ENCODE results near the gene NYAP1. TPM values are rescaled to one million over a fixed set of nuclear protein-coding genes. Genes with fewer than 3 reads are reported as not detected.

The NYAP1 gene
- total RNA-seq, 1 donor = under 0.01 TPM

DNA sequence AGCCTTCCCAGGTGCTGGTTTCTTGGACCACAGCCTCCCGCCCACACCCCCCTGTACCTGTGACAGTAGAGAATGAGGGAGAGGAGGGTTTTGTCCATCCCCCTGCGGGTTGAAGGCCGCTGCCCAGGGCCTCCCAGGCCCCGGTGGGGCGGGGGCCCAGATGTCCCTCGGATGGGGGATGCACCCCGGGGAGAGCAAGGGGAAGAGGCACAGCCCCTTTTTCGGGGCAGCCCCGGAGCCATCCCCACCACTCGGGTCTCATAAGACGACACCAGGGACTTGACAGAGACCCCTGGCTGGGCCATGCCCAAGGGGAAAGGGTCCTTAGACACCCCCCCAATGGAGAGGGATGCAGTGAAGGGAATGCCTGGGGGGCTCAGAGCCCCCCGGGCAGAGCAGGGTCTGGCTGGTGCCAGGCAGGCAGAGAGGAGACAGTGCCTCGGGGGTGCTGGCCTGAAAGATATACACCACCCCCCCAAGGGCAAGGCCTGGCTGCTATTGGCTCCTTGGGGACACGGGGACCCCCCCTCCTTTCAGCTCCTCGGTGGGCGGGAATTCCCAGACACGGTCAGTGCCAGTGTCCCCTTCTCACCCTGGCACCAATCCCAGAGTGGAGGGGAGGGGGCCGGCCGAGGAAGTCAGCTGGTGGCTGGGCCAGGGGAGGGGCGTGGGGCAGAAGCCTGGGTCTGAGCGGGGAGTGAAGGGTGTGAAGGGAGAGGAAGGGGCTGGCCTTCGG, 15.9 kb upstream of the NYAP1 start:
- Histone ChIP-seq H3K79me2 (ENCODE audit: insufficient read depth, low read length) (peaks cover 14% of the 10 kb centered on the region), H4K20me1 (ENCODE audit: insufficient read depth, low read length) (peaks cover 8% of the 10 kb centered on the region), H3K9me3 (ENCODE audit: low read depth, low read length) (no peaks in the 10 kb centered on the region), H3K4me1 (ENCODE audit: insufficient read depth, low read length) (peaks cover 2% of the 10 kb centered on the region), H3K36me3 (ENCODE audit: insufficient read depth, low read length) (peaks cover 5% of the 10 kb centered on the region), H3K27ac (ENCODE audit: low read depth, low read length) (no peak overlapping the region), H2AFZ (ENCODE audit: low read length) (no peak overlapping the region), H3K4me2 (ENCODE audit: insufficient read depth, low read length) (no peak overlapping the region), H3K27me3 (ENCODE audit: insufficient read depth, low read length) (no peaks in the 10 kb centered on the region), H3K4me3 (ENCODE audit: insufficient read depth, low read length) (no peak overlapping the region)
- peak; percentile 49 for DNase-seq (ENCODE audit: insufficient read length, low spot score, missing footprints)
- no peak for TF ChIP-seq CTCF (IDR thresholded peaks at IDR 0.05; ENCODE audit: extremely low read depth, low read depth, low read length)

DNA sequence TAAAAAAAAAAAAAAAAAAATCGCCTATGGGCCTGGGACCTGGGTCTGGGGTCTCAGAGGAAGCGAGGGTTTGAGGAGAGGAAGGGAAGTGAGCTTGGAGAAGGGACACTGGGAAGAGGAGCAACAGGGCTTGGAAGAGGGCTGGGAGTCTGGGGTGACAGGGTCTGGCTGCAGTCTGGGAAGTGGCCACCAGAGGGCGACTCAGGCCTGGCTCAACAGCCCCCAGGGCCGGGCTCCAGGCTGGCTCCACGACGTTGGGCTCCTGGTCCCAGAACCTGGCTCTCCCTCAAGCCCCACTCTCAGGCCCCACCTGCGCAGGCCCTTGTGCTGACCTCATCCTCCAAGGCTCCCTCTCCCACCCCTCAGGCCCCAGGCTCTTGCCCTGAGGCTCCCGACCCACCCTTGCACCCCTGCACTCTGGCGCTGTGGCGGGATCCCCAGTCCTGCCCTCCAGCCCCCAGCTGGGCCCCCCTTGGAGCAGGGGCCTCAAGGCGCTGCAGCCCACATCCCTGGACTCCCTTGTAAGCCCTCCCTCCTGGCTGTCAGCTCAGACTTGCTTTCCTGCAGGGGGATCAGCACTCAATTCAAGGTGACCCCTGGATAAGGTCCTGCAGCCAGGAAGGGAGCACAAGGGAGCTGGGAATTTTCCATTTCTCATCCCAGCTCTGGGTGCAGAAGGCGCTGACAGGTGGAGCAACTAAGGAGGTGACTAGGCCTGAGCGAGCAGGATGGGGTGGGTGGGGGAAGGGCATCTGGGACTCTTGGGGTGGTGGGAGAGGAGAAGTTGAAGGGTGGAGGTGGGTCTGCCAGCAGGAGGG, 14.3 kb upstream of the NYAP1 start:
- no peak overlapping the region for H3K4me3 ChIP-seq (ENCODE audit: insufficient read depth, low read length)
- H2AFZ ChIP-seq (ENCODE audit: low read length) = no peak overlapping the region
- peaks cover 12% of the 10 kb centered on the region for H3K36me3 ChIP-seq (ENCODE audit: insufficient read depth, low read length)
- DNase-seq (ENCODE audit: insufficient read length, low spot score, missing footprints) = peak; percentile 99
- H3K79me2 ChIP-seq (ENCODE audit: insufficient read depth, low read length) = peaks cover 22% of the 10 kb centered on the region
- H3K27me3 ChIP-seq (ENCODE audit: insufficient read depth, low read length) = no peaks in the 10 kb centered on the region
- peak; percentile 86 for TF ChIP-seq CTCF (IDR thresholded peaks at IDR 0.05; ENCODE audit: extremely low read depth, low read depth, low read length)
- peaks cover 7% of the 10 kb centered on the region for H3K4me1 ChIP-seq (ENCODE audit: insufficient read depth, low read length)
- peaks cover 14% of the 10 kb centered on the region for H4K20me1 ChIP-seq (ENCODE audit: insufficient read depth, low read length)
- H3K27ac ChIP-seq (ENCODE audit: low read depth, low read length) = no peak overlapping the region
- no peak overlapping the region for H3K4me2 ChIP-seq (ENCODE audit: insufficient read depth, low read length)
- no peaks in the 10 kb centered on the region for H3K9me3 ChIP-seq (ENCODE audit: low read depth, low read length)

GRCh38 chr7:100471021-100471420, 12.7 kb upstream of the NYAP1 start:
- Histone ChIP-seq H3K36me3 (ENCODE audit: insufficient read depth, low read length) (peaks cover 12% of the 10 kb centered on the region), H3K27me3 (ENCODE audit: insufficient read depth, low read length) (no peaks in the 10 kb centered on the region), H3K4me2 (ENCODE audit: insufficient read depth, low read length) (no peak overlapping the region), H2AFZ (ENCODE audit: low read length) (no peak overlapping the region), H4K20me1 (ENCODE audit: insufficient read depth, low read length) (peaks cover 25% of the 10 kb centered on the region), H3K79me2 (ENCODE audit: insufficient read depth, low read length) (peaks cover 38% of the 10 kb centered on the region), H3K4me1 (ENCODE audit: insufficient read depth, low read length) (peaks cover 12% of the 10 kb centered on the region), H3K27ac (ENCODE audit: low read depth, low read length) (no peak overlapping the region), H3K9me3 (ENCODE audit: low read depth, low read length) (no peaks in the 10 kb centered on the region), H3K4me3 (ENCODE audit: insufficient read depth, low read length) (no peak overlapping the region)
- peak; percentile 49 for DNase-seq (ENCODE audit: insufficient read length, low spot score, missing footprints)
- TF ChIP-seq CTCF (IDR thresholded peaks at IDR 0.05; ENCODE audit: extremely low read depth, low read depth, low read length) = no peak
